Uterus (tissue), 2 donors: ENCODE measurements around the gene TINAGL1.

Experiments used
- POLR2A ChIP-seq, 2 donors: fragments of 450-650 bp; IDR thresholded peaks; one replicate each; pipeline ENCODE4 v1.6.1; 2016; ENCODE audit warnings: antibody characterized with exemption in 2 of 2, mild to moderate bottlenecking in 1 of 2, moderate library complexity in 1 of 2
- TF ChIP-seq, protein P1 (sequence below), 4 experiments: fragments of 200-600 bp in 2 of 4; fragments of 450-650 bp in 2 of 4; sonication (generic) in 2 of 4; IDR thresholded peaks; one replicate each; pipeline ENCODE4 v1.5.1; 2016 to 2019; ENCODE audit warnings: antibody characterized with exemption in 4 of 4, mild to moderate bottlenecking in 2 of 4, moderate library complexity in 1 of 4

- TF ChIP-seq, protein P1, sequence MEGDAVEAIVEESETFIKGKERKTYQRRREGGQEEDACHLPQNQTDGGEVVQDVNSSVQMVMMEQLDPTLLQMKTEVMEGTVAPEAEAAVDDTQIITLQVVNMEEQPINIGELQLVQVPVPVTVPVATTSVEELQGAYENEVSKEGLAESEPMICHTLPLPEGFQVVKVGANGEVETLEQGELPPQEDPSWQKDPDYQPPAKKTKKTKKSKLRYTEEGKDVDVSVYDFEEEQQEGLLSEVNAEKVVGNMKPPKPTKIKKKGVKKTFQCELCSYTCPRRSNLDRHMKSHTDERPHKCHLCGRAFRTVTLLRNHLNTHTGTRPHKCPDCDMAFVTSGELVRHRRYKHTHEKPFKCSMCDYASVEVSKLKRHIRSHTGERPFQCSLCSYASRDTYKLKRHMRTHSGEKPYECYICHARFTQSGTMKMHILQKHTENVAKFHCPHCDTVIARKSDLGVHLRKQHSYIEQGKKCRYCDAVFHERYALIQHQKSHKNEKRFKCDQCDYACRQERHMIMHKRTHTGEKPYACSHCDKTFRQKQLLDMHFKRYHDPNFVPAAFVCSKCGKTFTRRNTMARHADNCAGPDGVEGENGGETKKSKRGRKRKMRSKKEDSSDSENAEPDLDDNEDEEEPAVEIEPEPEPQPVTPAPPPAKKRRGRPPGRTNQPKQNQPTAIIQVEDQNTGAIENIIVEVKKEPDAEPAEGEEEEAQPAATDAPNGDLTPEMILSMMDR (IDR thresholded peaks at IDR 0.05), result no peak
- TF ChIP-seq POLR2A (IDR thresholded peaks at IDR 0.05), result no peak
Measured at GRCh38 chr1:31596737-31597097, 20.4 kb downstream of the TINAGL1 start.
